NCI-H1436 (cell line): ENCODE measurements around the gene PHKA1.
A peak's percentile ranks its signal among the peaks of the same experiment; 100 is the strongest.
"Not testable (repeated sequence)": the region's sequence is repeated elsewhere in the genome, so short reads cannot be mapped to it uniquely, and the experiment has no call there.

ENCODE experiments used
- DNase-seq: peaks from one replicate; lab custom pipeline; 2025; lab: John Stamatoyannopoulos, UW

Gene PHKA1

DNA sequence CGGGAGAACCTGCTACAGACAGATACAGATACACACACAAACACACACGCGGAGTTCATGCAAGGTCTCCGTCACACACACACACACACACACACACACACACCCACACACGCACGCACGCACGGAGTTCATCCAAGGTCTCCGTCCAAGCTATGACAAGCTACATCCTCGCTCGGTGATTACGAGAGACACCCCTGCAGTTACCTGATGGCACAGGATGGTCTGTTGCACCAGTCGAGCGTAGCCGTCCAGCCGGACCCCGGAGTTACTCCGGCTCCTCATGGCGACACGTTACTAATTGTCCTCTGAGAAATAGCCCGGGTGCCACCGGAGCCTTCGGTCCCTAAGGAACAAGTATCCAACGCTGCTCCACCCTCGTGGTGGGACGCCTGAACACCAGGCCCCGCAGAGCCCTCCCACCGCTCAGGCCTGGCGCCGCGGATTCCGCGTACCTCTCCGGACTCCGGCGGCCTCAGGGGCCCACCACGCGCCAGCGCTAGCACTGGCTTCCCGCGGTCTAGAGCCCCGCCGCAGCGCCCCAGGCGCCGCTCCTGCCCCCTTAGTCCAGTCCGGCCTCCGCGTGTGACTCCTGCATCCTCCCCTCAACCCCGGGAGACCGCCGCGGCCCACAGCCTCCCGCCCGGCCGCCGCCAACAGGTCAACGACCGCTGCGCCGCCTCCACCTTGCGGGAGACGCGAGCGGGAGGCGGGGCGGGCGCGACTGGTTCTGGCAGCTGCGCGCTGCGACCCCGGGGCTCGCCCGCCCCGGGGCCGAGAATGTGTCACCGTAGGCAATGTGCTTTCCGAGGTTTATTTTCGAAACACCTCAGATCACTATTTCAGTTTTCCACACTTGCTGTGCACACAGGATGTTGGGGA is at the start of gene PHKA1:
TSS of gene PHKA1 (minus strand) at position 708 of the 879 bp plus-strand sequence. CDS start at position 282, 426 bp downstream.
- peak; percentile 23 for DNase-seq

DNA sequence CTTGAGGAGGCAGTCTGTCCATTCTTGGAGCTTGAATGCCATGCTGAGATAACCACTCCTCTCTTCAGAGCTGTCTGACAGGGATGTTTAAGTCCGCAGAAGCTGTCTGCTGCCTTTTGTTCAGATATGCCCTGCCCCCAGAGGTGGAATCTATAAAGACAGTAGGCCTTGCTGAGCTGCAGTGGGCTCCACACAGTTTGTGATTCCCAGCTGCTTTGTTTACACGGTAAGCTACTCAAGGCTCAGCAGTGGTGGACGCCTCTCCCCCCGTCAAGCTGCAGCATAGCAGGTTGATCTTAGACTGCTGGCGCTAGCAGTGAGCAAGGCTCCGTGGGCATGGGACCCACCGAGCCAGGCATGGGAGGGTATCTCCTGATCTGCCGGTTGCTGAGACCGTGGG is 46.3 kb upstream of the PHKA1 start:
- DNase-seq = not testable (repeated sequence)

DNA sequence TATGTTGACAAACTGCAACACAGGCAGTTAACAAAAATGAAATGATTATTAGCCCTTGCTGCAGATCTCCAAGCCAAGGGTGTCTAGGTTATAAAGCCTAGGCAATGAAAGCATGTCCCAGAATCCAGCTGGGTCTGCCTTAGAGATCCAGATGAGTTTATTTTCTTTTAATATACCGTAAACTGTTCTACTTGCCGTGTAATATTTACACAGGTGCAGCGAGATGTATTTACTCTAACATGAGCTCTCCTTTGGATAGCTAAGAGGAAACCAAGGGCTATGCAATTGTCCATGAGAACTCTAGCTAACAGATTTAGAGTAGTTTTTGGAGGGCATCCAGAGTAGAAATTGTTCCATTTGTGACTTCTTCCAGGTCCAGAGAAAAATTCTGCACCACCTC is 34.4 kb upstream of the PHKA1 start:
- not testable (repeated sequence) for DNase-seq

DNA sequence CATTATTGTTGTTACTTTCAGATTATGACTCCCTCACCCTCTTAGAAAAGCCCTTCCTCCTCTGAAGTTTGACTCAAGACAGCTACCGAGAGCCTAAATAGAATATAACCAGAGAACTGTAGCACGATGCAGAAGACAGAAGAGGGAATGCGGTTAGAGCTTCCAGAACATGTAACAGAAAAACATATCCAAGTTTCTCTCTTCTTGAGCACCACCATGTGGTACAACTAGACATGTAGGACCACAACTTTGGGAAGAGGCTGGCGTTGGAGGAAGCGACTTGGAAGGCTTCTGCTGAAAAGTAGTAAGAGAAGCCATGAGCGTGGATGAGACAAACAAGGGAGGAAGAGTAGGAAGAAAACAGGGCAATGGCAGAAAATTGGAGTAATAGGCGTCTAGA is 31.4 kb upstream of the PHKA1 start:
- not testable (repeated sequence) for DNase-seq

DNA sequence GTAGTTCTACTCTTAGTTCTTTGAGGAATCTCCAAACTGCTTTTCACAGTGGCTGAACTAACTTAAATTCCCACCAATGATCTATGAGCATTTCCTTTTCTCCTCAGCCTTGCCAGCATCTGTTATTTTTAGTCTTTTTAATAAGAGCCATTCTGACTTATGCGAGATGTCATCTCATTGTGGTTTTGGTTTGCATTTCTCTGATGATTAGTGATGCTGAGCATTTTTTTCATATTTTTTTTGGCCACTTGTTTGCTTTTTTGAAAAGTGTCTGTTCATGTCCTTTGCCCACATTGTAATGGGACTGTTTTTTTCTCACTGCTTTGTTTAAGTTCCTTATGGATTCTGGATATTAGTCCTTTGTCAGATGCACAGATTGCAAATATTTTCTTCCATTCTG is 21.5 kb upstream of the PHKA1 start:
- DNase-seq = no peak

DNA sequence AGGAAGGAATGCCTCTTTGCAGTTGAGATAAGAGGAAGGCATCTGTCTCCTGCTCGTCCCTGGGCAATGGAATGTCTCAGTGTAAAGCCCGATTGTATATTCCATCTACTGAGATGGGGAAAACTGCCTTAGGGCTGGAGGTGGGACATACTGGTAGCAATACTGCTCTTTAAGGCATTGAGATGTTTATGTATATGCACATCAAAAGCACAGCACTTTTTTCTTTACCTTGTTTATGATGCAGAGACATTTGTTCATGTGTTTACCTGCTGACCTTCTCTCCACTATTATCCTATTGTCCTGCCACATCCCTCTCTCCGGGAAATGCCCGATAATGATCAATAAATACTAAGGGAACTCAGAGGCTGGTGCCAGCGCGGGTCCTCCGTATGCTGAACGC is 19.5 kb upstream of the PHKA1 start:
- not testable (repeated sequence) for DNase-seq

DNA sequence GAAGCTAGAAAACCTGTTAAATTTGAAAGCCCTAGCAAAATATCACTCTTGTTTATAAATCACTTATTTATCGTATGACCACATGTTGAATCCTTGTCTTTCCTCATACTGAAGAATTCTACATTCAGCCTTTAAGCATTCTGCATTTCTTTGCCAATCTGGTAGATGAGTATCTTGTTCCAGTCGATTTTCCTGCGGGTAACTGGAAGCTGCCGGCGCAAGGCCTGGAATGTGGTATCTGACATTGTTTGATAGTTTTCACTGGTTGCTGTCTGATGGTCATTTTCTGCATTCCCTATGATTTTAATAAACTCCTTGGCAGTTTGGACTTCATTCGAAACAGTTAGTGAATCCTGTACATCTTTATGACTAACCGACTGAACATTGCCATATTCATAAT is 13.7 kb upstream of the PHKA1 start:
- no peak for DNase-seq

DNA sequence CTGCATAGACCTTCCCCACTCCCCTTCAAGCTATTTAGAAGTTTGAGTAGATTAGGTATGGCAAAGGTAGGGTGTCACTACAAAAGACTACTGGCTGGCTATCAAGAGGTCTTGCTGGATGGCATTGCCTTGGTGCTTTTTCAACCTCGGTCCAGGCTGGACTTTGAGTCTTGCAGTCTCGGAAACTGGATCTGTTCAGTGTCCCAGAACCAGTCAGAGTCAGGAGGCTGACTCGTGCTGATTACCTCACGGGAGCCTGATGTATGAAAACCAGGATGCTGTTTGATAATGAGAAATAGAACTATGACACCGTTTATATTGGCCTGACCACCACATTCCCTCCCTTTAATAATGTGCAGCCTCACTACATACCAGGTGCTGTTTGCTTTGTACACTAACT is 2.7 kb upstream of the PHKA1 start:
- DNase-seq = no peak

DNA sequence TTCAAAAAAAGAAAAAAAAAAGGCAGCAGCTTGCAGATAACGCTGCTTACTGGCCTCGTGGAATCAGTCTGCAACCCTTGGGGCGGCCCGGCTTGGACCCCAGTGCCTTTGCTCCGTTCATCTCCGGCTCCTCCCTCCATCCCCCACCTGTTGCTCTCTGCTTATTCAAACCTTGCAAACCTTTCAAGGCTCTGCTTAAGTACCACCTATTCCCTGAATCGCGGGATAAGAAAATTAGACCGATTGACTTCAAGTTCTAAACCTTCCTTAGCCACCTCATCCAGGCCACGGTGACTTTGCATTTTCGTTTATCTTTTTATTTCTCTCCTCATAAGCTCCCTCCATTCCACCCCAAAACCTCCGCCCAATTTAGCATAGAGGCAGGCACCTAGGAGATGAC is 1.4 kb upstream of the PHKA1 start:
- DNase-seq = no peak

DNA sequence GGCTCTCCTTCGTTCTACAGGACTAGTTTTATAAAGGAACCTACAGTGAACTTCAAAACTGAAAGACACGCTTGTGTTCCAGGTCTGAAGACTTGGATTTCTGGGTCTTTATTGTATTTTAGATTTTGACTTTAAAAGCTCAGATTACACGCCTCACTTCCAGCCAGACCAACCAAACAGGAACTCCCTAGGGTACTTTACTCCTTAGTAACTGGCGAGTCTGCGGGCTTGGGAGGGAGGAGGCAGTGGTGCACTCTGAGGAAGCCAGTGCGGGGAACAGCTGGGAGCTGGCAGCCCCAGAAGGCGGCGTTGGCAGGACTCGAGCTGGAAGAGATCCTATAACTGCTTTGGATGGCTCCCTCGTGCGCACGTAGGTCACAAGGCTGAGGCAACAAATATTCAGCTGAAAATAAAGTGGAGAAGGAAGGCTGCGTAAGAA is 391 bp upstream of the PHKA1 start:
- DNase-seq = peak; percentile 6

DNA sequence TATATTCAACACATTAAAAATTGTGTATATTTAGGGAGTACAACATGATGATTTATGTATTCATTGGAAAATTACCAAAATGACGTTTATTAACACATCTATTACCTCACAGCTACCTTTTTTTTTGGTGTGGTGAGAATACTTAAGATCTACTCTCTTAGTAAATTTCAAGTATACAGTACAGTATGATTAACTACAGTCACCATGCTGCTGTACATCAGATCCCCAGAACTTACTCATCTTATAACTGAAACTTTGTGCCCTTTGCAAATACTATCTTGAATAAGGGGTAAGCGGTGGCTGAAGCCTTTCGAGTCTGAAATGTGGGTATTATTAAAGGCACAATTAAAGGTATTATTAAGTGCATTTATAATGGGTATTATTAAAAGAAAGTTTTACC is 976 bp downstream of the PHKA1 start:
- no peak for DNase-seq

DNA sequence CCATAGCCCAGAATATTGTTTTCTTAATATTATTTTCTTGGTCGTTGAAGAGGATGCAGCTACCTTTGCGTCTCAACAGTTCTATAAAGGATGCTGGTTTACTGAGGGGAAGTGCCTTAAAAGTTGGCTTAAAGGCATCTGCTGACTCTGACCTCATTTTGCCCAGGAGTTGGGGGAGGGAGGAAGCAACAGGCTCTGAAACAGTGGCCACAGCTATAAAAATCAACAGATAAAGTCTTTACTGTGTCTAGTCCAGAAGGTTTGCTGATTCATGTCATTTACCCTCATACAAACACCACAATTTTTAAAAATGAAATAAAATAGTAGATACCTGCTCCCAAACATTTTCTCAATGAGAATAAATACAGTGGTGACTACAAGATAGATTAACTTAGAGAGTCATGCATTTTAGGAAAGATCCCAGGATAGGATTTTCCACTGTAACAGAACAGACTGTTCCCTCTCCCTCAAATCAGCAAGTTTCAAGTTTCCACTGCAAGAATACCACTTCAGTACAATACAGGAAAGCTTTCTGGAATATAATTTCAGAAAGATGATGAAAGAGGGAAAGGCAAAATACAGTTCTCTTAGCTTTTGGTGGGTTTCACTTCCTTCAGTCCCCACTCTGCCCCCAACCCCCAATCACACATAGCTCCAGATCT is 1.9 kb downstream of the PHKA1 start:
- no peak for DNase-seq

DNA sequence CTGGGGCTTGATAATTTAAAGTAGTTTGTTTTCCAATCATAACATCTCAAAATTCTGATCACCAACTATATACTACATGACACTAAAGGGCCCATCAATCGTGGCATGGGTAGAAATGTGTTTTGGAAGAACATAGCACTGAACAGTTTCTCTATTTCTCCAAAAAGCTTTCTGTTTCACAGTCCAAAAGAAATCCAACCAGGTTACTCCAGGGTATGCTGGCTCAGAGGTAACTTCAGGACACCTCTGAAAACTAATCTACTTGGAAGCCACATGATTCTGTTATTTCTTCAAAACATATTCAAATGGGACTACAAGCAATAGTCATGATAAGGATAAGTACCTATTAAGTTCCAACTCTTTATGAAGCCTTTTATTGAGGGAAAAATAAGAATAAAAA is 8.3 kb downstream of the PHKA1 start:
- no peak for DNase-seq

DNA sequence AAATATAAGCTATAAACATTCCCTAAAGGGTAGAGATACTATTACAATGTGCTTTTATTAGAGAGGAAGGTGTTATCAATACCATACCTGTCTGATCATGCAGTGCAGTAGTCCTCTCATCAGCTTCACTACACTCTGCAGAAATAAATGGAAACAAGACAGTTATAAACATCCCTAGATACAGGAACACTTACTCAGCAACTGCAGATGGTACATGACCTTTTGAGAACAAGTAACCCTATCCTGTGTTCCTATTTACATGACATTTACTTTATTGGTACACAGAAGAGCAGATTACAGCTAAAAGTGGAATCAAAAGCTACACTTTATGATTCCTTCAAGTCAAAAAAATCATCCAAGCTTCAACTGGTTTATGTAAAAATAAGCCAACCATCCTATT is 9.0 kb downstream of the PHKA1 start:
- DNase-seq = no peak

DNA sequence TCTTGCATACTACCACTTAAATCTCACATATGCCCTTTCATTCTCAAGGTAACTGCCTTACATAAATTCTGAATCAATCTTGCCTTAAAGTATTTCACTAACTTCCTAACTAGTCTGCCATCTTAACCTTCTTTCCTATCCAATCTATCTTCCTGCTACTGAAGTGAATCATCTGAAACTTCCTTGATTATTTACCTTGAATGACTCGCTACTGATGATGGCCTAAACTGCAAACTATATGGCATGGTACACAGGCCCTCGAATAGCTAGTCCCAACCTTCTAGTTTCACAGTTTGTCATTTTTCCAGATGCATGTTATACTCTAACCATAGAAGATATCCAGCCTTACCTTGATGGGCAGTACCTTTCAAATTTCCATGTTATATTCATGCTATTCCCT is 19.9 kb downstream of the PHKA1 start:
- DNase-seq = no peak

DNA sequence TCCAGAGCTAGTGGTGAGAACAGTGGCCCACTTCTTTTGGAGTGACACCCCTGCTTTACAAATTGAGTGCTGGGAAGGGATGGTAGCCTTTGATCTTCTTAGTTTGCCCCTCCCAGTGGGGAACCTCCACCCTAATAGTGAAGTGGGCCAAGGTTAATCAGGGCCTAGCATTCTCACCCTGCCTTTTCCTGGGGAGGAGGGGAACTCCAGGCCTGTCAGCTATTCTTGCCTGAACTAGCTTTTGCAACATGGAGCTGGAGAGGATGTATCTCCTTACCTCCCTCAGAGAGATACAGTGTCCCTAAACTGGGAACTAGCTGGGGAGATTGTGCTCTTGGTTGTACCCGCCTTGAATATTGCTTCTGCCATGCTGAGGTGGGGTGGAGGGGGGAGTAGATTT is 20.6 kb downstream of the PHKA1 start:
- DNase-seq = no peak

DNA sequence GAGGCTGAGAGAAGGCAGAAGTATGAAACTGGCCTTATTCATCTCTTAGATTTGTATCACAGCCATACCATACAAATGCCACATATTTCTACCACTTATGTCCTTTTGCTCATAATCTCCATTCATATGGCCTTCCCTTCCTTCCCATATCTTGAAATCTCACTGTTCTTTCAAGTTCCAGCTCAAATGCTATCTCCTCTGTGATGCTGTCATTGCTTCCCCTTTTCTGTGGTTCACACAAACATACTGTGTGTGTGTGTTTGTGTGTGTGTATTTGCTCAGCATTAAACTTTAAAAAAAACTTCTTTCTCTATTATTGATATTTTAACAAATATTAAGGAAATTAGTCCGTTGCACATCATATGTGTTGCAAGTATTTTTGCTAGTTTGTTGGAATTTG is 26.7 kb downstream of the PHKA1 start:
- no peak for DNase-seq

DNA sequence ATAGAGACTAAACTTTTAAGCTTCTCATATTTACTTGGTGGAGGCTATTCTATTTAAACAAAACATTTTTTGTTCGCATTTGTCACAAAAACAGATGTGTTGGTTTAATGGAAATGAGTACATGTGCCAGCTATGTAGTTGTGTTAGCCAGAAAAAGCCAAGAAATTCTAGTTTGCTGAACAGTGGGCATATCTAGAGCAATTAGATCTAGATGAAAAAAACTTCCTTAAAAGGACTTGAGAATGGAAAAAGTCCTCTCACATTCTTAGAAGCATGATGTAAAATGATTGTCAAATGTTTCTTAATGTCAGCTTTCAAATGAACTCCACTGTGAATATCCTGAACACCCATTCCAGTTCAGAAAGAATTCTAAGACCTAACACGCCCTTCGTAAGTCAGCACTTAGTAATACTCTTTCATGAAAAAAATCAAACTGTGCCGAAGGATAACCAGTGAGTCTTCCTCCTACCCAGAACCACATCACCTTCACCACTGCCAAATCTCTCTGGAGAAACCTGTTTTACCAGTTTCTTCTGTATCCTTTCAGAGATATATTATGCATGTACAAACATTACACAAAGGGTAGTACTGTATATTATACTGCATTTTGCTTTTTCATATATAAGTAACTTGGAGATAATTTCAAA is 28.2 kb downstream of the PHKA1 start:
- no peak for DNase-seq

DNA sequence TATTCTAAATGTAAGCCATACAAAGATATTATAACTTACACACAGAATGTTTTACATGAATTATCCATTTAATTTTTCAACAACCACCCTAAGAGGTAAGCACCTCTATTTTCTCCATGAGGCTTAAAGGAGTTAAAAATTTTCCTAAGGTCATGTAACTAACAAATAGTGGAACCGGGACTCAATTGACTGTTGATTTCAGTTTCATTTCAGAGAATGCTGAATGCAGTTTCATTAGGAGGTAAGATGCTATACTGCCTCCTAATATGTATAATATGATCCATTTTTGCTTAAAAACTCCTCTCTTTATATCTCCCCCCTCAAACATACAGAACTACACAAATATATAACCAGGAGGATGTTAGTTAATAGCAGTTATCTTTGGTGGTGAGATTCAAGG is 29.1 kb downstream of the PHKA1 start:
- no peak for DNase-seq

DNA sequence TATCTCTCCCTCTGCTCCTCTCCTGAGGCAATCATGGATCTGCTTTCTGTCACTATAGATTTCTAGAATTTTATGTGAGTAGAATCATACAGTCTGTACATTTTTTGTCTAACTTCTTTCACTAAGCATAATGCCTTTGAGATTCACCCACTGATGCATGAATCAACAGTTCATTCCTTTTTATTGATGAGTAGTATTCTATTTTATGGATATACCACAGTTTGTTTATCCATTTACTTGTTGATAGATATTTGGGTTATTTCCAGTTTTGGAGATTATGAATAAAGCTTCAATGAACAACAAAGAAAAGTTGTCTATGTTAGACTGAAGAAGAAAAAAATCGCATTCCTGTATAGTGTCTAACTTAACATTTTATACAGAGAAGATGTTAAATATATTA is 30.5 kb downstream of the PHKA1 start:
- DNase-seq = no peak

DNA sequence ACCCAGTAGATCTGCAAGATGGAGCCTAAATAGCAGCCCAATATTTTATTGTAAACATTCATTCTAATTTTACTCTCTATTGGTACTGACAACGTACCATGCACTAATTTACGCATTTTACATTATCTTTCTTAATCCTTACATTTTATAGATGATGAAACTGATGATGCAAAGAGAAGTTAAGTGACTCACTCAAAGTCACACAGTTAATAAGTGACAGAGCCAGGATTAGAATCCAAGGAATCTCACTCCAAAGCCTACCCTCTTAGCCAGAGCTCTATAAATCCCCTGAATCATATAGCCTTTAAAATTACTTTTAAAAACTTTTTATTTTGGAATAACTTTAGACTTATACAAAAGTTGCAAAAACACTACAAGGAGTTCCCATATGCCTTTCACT is 37.6 kb downstream of the PHKA1 start:
- no peak for DNase-seq

DNA sequence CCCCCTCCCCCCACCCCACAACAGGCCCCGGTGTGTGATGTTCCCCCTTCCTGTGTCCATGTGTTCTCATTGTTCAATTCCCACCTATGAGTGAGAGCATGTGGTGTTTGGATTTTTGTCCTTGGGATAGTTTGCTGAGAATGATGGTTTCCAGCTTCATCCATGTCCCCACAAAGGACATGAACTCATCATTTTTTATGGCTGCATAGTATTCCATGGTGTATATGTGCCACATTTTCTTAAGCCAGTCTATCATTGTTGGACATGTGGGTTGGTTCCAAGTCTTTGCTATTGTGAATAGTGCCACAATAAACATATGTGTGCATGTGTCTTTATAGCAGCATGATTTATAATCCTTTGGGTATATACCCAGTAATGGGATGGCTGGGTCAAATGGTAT is 40.2 kb downstream of the PHKA1 start:
- not testable (repeated sequence) for DNase-seq

DNA sequence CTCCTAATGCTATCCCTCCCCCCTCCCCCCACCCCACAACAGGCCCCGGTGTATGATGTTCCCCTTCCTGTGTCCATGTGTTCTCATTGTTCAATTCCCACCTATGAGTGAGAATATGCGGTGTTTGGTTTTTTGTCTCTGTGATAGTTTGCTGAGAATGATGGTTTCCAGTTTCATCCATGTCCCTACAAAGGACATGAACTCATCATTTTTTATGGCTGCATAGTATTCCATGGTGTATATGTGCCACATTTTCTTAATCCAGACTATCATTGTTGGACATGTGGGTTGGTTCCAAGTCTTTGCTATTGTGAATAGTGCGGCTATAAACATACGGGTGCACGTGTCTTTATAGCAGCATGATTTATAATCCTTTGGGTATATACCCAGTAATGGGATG is 44.6 kb downstream of the PHKA1 start:
- DNase-seq = not testable (repeated sequence)
